ELF-1 (cell line): ENCODE results near the gene CHFR.
"Not testable (repeated sequence)": the region's sequence is repeated elsewhere in the genome, so short reads cannot be mapped to it uniquely, and the experiment has no call there.

Experiments used
- DNase-seq: peaks from one replicate; pipeline ENCODE4 v3.0.0-alpha.2; 2016; ENCODE audit warnings: low read depth, low spot score

The CHFR gene

DNA sequence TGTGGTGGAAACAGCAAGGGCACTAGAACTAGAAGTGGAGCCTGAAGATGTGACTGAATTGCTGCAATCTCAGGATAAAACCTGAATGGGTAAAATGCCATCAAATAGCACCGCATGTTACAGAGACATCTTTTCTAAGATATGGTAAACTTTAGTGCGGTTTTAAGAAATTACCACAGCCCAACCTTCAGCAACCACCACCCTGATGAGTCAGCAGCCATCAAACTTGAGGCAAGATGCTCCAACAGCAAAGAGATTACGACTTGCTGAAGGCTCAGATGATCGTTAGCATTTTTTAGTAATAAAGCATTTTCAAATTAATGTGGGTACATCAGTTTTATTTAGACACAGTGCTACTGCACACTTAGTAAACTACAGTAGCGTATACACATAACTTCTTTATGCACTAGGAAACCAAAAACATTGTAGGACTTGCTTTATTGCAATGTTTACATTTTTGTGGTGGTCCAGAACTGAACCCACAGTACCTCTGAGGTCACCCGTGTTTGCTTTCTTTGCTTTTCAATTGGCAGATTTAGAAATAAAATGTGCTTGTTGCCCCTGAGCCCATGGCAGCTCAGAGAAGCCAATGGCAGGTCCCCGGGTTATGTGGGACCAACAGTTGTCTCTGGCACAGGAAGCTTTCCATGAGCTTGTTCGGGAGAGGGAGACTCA, 74.6 kb downstream of the CHFR start:
- no peak for DNase-seq

- peak; percentile 73 for DNase-seq
These were observed 78.0 kb downstream of the CHFR start for GRCh38 chr12:132809391-132809790.

DNA sequence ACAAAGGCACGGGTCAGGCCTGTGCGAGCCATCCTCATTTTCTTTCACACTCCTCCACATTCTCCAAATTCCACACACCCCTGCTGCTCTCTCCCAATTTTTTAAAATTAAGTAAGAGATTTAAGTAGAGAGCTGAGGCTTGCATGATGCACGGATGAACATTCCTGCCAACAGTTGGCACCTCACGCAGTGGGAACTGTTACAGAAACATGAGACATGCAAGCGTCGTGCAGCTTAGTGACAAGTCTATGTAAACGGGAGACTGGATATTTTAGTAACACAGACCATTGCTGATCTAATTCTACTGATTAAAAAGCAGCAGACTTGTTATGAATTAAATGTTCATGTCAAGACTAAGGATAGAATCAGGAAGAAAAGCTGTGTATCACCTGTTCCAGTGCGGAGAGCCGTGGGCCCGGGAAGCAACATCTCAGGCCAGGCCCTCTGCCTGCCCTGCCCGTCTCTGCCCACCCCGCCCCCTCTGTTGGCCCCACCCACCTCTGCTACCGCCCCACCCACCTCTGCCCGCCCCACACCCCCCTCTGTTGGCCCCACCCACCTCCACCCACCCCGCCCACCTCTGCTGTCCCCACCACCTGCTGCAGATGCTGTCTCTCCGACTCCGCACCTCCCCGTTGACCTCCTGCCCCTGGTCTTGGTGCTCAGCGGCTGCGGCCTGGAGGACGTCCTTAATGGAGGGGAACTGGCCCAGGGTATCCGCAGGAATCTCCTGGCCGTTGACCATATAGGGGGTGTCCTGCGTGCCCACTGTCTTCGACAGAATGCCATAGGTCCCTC, 79.9 kb downstream of the CHFR start:
- peak; percentile 17 for DNase-seq

- no peak for DNase-seq
These were observed 80.5 kb downstream of the CHFR start for GRCh38 chr12:132806857-132807256.

DNA sequence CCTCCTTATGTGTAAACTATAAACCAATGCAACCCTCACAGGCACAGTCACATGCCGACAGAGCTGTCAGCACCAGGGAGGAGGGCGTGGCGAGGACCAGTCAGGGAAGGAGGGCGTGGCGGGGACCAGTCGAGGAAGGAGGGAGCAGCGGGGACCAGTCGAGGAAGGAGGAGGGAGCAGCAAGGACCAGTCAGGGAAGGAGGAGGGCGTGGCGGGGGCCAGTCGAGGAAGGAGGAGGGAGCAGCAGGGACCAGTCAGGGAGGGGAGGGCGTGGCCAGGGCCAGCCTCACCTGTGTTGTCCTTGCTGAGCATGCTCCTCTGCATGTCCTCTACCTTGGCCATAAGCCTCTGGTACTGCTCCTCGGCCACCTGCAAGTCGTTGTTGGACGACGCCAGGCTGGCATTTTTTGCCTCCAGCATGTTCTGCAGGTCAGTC, 83.0 kb downstream of the CHFR start:
- DNase-seq = peak; percentile 47

GRCh38 chr12:132803888-132804287, 83.5 kb downstream of the CHFR start:
- no peak for DNase-seq

GRCh38 chr12:132803125-132803524, 84.3 kb downstream of the CHFR start:
- DNase-seq = no peak

DNA sequence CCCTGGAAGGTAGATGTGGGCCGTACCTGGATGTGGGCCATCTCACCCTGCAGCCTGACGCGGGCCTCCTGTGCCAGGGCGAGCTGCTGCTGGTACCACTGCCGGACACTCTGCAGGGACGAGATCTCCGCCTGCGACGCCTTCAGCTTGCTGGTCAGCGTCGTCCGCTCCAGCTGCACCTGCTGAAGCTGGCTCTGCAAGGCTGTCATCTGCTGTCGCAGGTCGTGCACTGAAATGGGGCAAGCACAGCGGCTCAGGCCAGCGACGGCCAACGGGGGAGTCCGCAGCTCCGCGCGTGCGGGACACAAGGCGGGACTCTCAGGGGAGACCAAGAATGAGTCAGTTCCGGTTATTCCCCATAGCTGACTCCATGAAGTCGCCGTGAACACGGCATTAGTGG, 85.7 kb downstream of the CHFR start:
- DNase-seq = no peak

DNA sequence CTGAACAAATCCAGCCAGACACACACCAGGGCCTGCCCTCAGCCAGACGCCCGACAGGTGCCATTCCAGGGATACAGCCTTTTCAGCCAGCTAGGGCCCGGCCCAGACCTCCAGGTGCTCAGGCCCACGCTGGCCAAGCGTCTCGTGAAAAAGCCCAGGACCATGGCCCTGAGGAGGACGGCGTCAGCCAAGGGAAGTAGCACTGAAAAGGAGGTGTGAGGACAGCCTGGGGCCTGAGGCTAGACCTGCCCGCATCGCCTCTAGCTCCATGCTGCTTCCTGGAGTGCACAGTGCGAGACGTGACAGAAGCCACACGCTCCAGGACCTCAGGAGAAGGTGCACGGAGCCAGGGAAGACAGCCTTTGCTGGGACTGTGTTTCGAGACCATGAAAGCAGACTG, 88.6 kb downstream of the CHFR start:
- DNase-seq = no peak

- no peak for DNase-seq
These were observed 89.4 kb downstream of the CHFR start for GRCh38 chr12:132797820-132798570.

GRCh38 chr12:132795847-132796246, 91.6 kb downstream of the CHFR start:
- no peak for DNase-seq

- not testable (repeated sequence) for DNase-seq
These were observed 95.5 kb downstream of the CHFR start for GRCh38 chr12:132791940-132792339.

DNA sequence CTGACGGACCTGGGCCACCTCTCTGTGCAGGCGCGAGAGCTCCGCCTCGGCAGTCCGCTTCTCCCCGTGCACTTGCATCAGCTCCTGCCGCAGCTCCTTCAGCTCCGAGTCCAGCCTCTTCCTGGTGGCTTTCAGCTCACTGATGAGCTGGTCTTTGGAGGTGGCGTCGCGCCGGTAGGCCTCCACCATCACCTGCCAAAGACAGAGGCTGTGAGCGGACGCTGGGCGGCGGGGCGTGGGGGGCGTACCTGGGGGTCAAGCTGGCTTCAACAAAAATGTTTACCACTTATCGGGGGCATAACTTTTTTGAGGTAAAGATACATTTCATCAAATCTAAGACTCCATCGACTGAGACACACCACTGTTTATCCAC, 98.3 kb downstream of the CHFR start:
- no peak for DNase-seq

GRCh38 chr12:132788375-132789098, 98.9 kb downstream of the CHFR start:
- no peak for DNase-seq

- DNase-seq = no peak
These were observed 99.5 kb downstream of the CHFR start for GRCh38 chr12:132787877-132788276.

GRCh38 chr12:132786192-132786591, 101.2 kb downstream of the CHFR start:
- no peak for DNase-seq

GRCh38 chr12:132784580-132784979, 102.8 kb downstream of the CHFR start:
- DNase-seq = no peak

GRCh38 chr12:132783917-132784531, 103.4 kb downstream of the CHFR start:
- DNase-seq = no peak
